Activated CD8-positive, alpha-beta T cell treated with anti-CD3 and anti-CD28 coated beads for 36 hours (primary cell): ENCODE measurements around the gene TCF4. TPM values are rescaled to one million over a fixed set of nuclear protein-coding genes. Genes with fewer than 3 reads are reported as not detected.

Experiments
- ATAC-seq: fragments of 200-7000 bp; cut with Tn5 transposase; one replicate; pipeline ENCODE4 v1.10.0; 2021; ENCODE audit warnings: mild to moderate bottlenecking, moderate library complexity
- CTCF ChIA-PET: fragments of 350-600 bp; sonication (Branson Sonifier 250); formaldehyde crosslinking; loops from one replicate; lab custom pipeline; 2021; ENCODE audit warnings: antibody characterized with exemption; lab: Charles Lee
- POLR2A ChIA-PET: fragments of 350-600 bp; sonication (Branson Sonifier 250); formaldehyde crosslinking; loops from one replicate; lab custom pipeline; 2021; ENCODE audit warnings: antibody characterized with exemption; lab: Charles Lee
- DNase-seq: peaks from one replicate; pipeline ENCODE4 v3.0.0-alpha.2; 2020
- H3K27ac Mint-ChIP-seq: one replicate; pipeline ENCODE4 v1.8.0; 2021; ENCODE audit warnings: mild to moderate bottlenecking, mixed read lengths
- H3K27me3 Mint-ChIP-seq: one replicate; pipeline ENCODE4 v1.8.0; 2021; ENCODE audit warnings: mixed read lengths
- H3K36me3 Mint-ChIP-seq: one replicate; pipeline ENCODE4 v1.8.0; 2021; ENCODE audit warnings: low read depth, mixed read lengths
- H3K4me1 Mint-ChIP-seq: one replicate; pipeline ENCODE4 v1.8.0; 2021; ENCODE audit warnings: low read depth, mixed read lengths
- H3K4me3 Mint-ChIP-seq: one replicate; pipeline ENCODE4 v1.8.0; 2021; ENCODE audit warnings: mild to moderate bottlenecking, moderate library complexity, mixed read lengths
- H3K9me3 Mint-ChIP-seq: one replicate; pipeline ENCODE4 v1.8.0; 2021; ENCODE audit warnings: mixed read lengths
- CTCF ChIP-seq: fragments of 200-600 bp; IDR thresholded peaks from one replicate; pipeline ENCODE4 v1.8.0; 2022; ENCODE audit warnings: antibody characterized with exemption, mild to moderate bottlenecking
- intact Hi-C: fragments of 100-400 bp; cut with micrococcal nuclease; formaldehyde crosslinking; loops from one replicate; pipeline ENCODE4 v1.10.0; 2022
- total RNA-seq, 2 experiments: library from RNA; stranded (reverse); gene quantifications; one replicate each; pipeline ENCODE4 v1.2.3, GENCODE V29; 2021

Gene TCF4
- total RNA-seq, 2 experiments from 2014 or later = 1.2 to 1.4 TPM

GRCh38 chr18:55573386-55573785 lies 14.6 kb downstream of the TCF4 start:
- Mint-ChIP-seq H3K36me3 (no peaks in the 10 kb centered on the region), H3K9me3 (no peaks in the 10 kb centered on the region), H3K27me3 (peaks cover 2% of the 10 kb centered on the region), H3K27ac (no peak overlapping the region), H3K4me1 (no peaks in the 10 kb centered on the region), H3K4me3 (no peak overlapping the region)
- intact Hi-C loops = no loop called here
- ChIA-PET CTCF (no interaction called here), POLR2A (interaction anchor here (0.6 kb wide), 1 partner anchor 74 kb away, joined by 3 read pairs; no protein-coding TSS in a partner anchor)
- ATAC-seq (no peak), DNase-seq (no peak)
- TF ChIP-seq CTCF = no peak

- POLR2A ChIA-PET = no interaction called here
- no peak for TF ChIP-seq CTCF
- no peaks in the 10 kb centered on the region for H3K4me1 Mint-ChIP-seq
- DNase-seq = no peak
- H3K27me3 Mint-ChIP-seq = peaks cover 2% of the 10 kb centered on the region
- CTCF ChIA-PET = no interaction called here
- intact Hi-C loops = no loop called here
- no peaks in the 10 kb centered on the region for H3K36me3 Mint-ChIP-seq
- H3K27ac Mint-ChIP-seq = no peak overlapping the region
- no peak overlapping the region for H3K4me3 Mint-ChIP-seq
- ATAC-seq = no peak
- peaks cover 2% of the 10 kb centered on the region for H3K9me3 Mint-ChIP-seq
Measured at GRCh38 chr18:55570966-55571365, 17.0 kb downstream of the TCF4 start.

GRCh38 chr18:55566456-55566935 lies 21.5 kb downstream of the TCF4 start:
- CTCF ChIA-PET = no interaction called here
- Mint-ChIP-seq H3K9me3 (peaks cover 2% of the 10 kb centered on the region), H3K27me3 (peaks cover 1% of the 10 kb centered on the region)

GRCh38 chr18:55559739-55560138 lies 28.3 kb downstream of the TCF4 start:
- Mint-ChIP-seq H3K36me3 (no peaks in the 10 kb centered on the region), H3K4me3 (no peak overlapping the region), H3K27me3 (peaks cover 1% of the 10 kb centered on the region), H3K27ac (no peak overlapping the region), H3K4me1 (no peaks in the 10 kb centered on the region), H3K9me3 (no peaks in the 10 kb centered on the region)
- POLR2A ChIA-PET = no interaction called here
- TF ChIP-seq CTCF = no peak
- ATAC-seq = no peak
- CTCF ChIA-PET = no interaction called here
- intact Hi-C loops = no loop called here
- no peak for DNase-seq

More at GRCh38 chr18:55566456-55566935, 21.5 kb downstream of the TCF4 start:
- no peak for TF ChIP-seq CTCF
- POLR2A ChIA-PET = no interaction called here
- Mint-ChIP-seq H3K4me3 (no peak overlapping the region), H3K4me1 (no peaks in the 10 kb centered on the region), H3K27ac (no peak overlapping the region), H3K36me3 (no peaks in the 10 kb centered on the region)
- ATAC-seq (no peak), DNase-seq (no peak)
- intact Hi-C loops = no loop called here

GRCh38 chr18:55557211-55557610 lies 30.8 kb downstream of the TCF4 start:
- ATAC-seq (no peak), DNase-seq (no peak)
- intact Hi-C loops = no loop called here
- ChIA-PET POLR2A (no interaction called here), CTCF (interaction anchor here (1.0 kb wide), 1 partner anchor 8 kb away, joined by 5 read pairs; no protein-coding TSS in a partner anchor)
- no peaks in the 10 kb centered on the region for H3K4me1 Mint-ChIP-seq
- H3K4me3 Mint-ChIP-seq = no peak overlapping the region
- TF ChIP-seq CTCF = no peak
- no peaks in the 10 kb centered on the region for H3K9me3 Mint-ChIP-seq
- no peak overlapping the region for H3K27ac Mint-ChIP-seq
- H3K36me3 Mint-ChIP-seq = no peaks in the 10 kb centered on the region
- H3K27me3 Mint-ChIP-seq = no peaks in the 10 kb centered on the region
